ENCODE measurements around the gene TMEM106C. TPM values are rescaled to one million over a fixed set of nuclear protein-coding genes. Genes with fewer than 3 reads are reported as not detected.

TMEM106C gene
- total and polyA plus RNA-seq, 2 of the 13 experiments (the other 11 are each of a cell fraction or from before 2014, with no cell fraction given) = 132 to 192 TPM

DNA sequence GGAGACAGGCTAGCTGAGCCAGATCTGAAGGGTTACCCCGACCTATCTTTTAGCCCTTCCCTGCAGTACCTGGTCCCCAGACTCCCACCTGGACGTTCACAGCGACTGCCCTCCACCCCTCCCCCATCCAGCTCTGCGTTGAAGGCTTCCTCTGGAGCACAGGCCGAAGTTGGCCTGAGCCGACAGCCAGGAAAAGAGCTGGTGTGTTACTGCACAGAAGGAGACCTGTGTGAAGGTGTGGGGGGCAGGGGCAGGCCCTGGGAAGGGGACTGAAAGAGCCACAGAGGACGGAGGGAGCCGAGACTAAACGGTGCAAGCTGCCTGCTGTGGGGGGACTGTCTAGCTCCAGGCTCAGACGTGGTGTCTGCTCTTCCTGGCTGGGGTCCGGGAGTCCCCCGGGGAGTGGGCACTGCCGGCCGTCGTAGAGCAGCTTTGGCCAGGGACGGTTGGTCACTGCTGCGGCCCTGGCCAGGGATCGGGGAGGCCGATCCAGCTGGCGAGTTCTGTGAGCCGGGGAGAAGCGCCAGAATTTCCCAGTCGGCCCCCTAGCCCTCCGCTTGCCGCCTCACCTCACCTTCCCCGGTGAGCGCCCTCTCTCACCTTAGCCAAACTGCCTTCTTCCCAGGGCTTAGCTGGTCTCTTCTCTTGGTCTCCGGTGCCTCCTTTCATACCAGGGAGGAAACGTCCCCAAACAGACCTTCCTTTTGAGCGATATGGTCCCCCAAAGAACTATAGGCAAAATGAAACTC lies 41.8 kb downstream of the TMEM106C start (continued):
- TF ChIP-seq XRCC5 (optimal IDR thresholded peaks at IDR 0.05; ENCODE audit: low read length) = peak; percentile 2
- no peak for TF ChIP-seq KMT2A (CRISPR knock-in tag; IDR thresholded peaks at IDR 0.05)

DNA sequence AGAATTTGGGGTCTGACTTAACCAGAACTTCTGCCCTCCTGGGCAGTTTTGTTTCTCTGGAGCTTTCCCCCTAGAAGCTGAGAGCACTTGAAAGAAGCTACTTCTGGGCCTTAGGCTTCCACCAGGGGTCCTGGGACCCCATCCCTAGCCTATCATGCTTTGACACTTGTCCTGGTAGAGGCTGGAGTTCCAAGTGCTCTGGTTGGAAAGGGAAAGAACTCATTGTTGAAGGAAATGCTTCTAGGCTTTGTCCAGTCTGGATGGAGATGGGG lies 42.3 kb downstream of the TMEM106C start:
- peaks cover 6 to 51% of the 10 kb centered on the region in 2 experiments for H3K27me3 ChIP-seq (ENCODE audit: control insufficient read depth in 1 of 2, insufficient read depth in 2 of 2, low read length in 2 of 2)

DNA sequence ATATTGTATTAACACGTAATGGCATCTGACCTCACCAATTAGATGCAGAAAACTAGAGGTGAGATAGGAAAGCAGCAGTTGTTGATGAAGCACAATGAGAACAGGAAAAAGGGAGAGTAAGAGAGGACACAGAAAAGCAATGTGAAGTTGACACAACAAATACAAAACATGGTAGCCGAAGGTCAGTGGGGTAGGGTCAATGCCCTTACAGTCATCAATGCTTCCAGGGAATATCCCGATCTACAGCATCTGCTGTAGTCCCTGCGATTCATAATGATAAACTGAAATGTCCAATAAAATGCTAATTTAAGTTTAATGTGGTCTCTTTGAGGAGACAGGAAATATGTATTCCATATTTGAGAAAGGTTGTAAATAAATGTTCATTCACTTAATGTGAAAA lies 43.8 kb downstream of the TMEM106C start:
- no peaks in the 10 kb centered on the region for H4K20me1 ChIP-seq (ENCODE audit: insufficient read depth, low read length)
- CTCF ChIA-PET (ENCODE audit: low intra/inter-chr PET ratio, low total read pairs) = no interaction called here
- H3K4me3 ChIP-seq (replicated peaks in 1 of 3; ENCODE audit: insufficient read depth in 1 of 3, low read depth in 2 of 3, low read length in 3 of 3) = no peak overlapping the region
- H3K79me2 ChIP-seq (ENCODE audit: insufficient read depth, low read length) = no peaks in the 10 kb centered on the region
- no TSS peak for BruUV-seq (replicated peaks)
- WGBS (ENCODE audit: low lambda C conversion rate) = 13% methylated on average over 4 of the region's 4 CpGs
- DNase-seq (ENCODE audit: low spot score) = no peak
- in situ Hi-C loops (cut with HindIII; ENCODE audit: extremely low pct_ligation_motif_present, low pct_unique_long_range_greater_than_20kb) (no loop called here), intact Hi-C loops (cut with micrococcal nuclease; ENCODE audit: unreplicated experiment) (loop anchor here (10.0 kb wide), 1 partner anchor 98 kb away; the partner anchor contains the start of gene SENP1)
- H3K36me3 ChIP-seq (replicated peaks in 1 of 2; ENCODE audit: control insufficient read depth in 1 of 2, insufficient read depth in 2 of 2, low read length in 2 of 2) = no peaks in the 10 kb centered on the region
- H3K9ac ChIP-seq (ENCODE audit: insufficient read depth, low read depth, low read length) = no peak overlapping the region
- H3K27ac ChIP-seq (ENCODE audit: extremely low read length, insufficient read depth, low read length) = no peak overlapping the region
- no peak for FAIRE-seq
- H2AFZ ChIP-seq (ENCODE audit: low read length) = no peak overlapping the region
- POLR2A ChIA-PET = no interaction called here
- peaks cover 44% of the 10 kb centered on the region for H3K4me1 ChIP-seq (ENCODE audit: insufficient read depth, low read length)
- peak; percentile 75 for TF ChIP-seq BCL6 (CRISPR knock-in tag; IDR thresholded peaks at IDR 0.05)
- no peak for TF ChIP-seq SMARCC2 (IDR thresholded peaks at IDR 0.05)
- TF ChIP-seq ZNF644 (CRISPR knock-in tag; IDR thresholded peaks at IDR 0.05; ENCODE audit: low read depth) = 0 out of 2 replicates have a peak, but pooled peaks have one; percentile 38
- TF ChIP-seq RXRB (CRISPR knock-in tag; IDR thresholded peaks at IDR 0.05; ENCODE audit: borderline replicate concordance) = peak; percentile 83
- no peak for ATAC-seq
- no peaks in the 10 kb centered on the region for H3K9me3 ChIP-seq (ENCODE audit: low read length)
- H3K27me3 ChIP-seq (ENCODE audit: control insufficient read depth in 1 of 2, insufficient read depth in 2 of 2, low read length in 2 of 2) = peaks cover 6 to 37% of the 10 kb centered on the region in 2 experiments
- H3K4me2 ChIP-seq (ENCODE audit: low read depth, low read length) = no peak overlapping the region

More for the DNA sequence above, 42.3 kb downstream of the TMEM106C start:
- intact Hi-C loops (cut with micrococcal nuclease; ENCODE audit: unreplicated experiment) (loop anchor here (2.0 to 10.0 kb wide), 2 partner anchors 17 to 99 kb away; partner anchors contain the start of gene SENP1), in situ Hi-C loops (cut with HindIII; ENCODE audit: extremely low pct_ligation_motif_present, low pct_unique_long_range_greater_than_20kb) (no loop called here)
- no peak overlapping the region for H3K4me2 ChIP-seq (ENCODE audit: low read depth, low read length)
- H3K4me1 ChIP-seq (ENCODE audit: insufficient read depth, low read length) = peaks cover 57% of the 10 kb centered on the region
- no peaks in the 10 kb centered on the region for H3K36me3 ChIP-seq (replicated peaks in 1 of 2; ENCODE audit: control insufficient read depth in 1 of 2, insufficient read depth in 2 of 2, low read length in 2 of 2)
- CTCF ChIA-PET (ENCODE audit: low intra/inter-chr PET ratio, low total read pairs) = no interaction called here
- no peaks in the 10 kb centered on the region for H3K9me3 ChIP-seq (ENCODE audit: low read length)
- no peaks in the 10 kb centered on the region for H3K79me2 ChIP-seq (ENCODE audit: insufficient read depth, low read length)
- H2AFZ ChIP-seq (ENCODE audit: low read length) = no peak overlapping the region
- H3K4me3 ChIP-seq (replicated peaks in 1 of 3; ENCODE audit: insufficient read depth in 1 of 3, low read depth in 2 of 3, low read length in 3 of 3) = no peak overlapping the region
- ATAC-seq = no peak
- no peak for TF ChIP-seq TBX3 (IDR thresholded peaks at IDR 0.05; ENCODE audit: borderline replicate concordance)
- no peak for TF ChIP-seq ZNF563 (CRISPR knock-in tag; IDR thresholded peaks at IDR 0.05)
- TF ChIP-seq ZNF556 (CRISPR knock-in tag; IDR thresholded peaks at IDR 0.05; ENCODE audit: borderline replicate concordance) = no peak
- no TSS peak for BruUV-seq (replicated peaks)
- DNase-seq (ENCODE audit: low spot score) = no peak
- H3K27ac ChIP-seq (ENCODE audit: extremely low read length, insufficient read depth, low read length) = no peak overlapping the region
- no peak for FAIRE-seq
- no peaks in the 10 kb centered on the region for H4K20me1 ChIP-seq (ENCODE audit: insufficient read depth, low read length)
- no peak overlapping the region for H3K9ac ChIP-seq (ENCODE audit: insufficient read depth, low read depth, low read length)
- POLR2A ChIA-PET = interaction anchor here (1.4 kb wide), 1 partner anchor 17 kb away, joined by 3 read pairs; no protein-coding TSS in a partner anchor

All from HepG2 (cell line).